G401 (cell line): Measurements from ENCODE around the gene ZNF516. TPM values are rescaled to one million over a fixed set of nuclear protein-coding genes. Genes with fewer than 3 reads are reported as not detected.

Experiments
- DNase-seq: peaks from one replicate; pipeline ENCODE4 v3.0.0-alpha.2; 2015; ENCODE audit warnings: low spot score
- in situ Hi-C: cut with HindIII; loops from 2 replicates; pipeline ENCODE4 v1.10.0; 2016; ENCODE audit warnings: low sequenced_read_pairs, mixed read lengths
- total RNA-seq: library from RNA; depleted of rRNA; stranded (reverse); fragments of >200 nt; shearing (Covaris generic); gene quantifications from 2 replicates; pipeline ENCODE4 v1.2.3, GENCODE V29; 2014

ZNF516 gene
- total RNA-seq, 1 experiment from 2014 or later: 9.6 TPM

GRCh38 chr18:76432274-76432755, 62.7 kb downstream of the ZNF516 start:
- in situ Hi-C loops: no loop called here
- DNase-seq: no peak

GRCh38 chr18:76431437-76432273, 63.4 kb downstream of the ZNF516 start:
- DNase-seq: no peak
- in situ Hi-C loops: no loop called here

- DNase-seq: no peak
- in situ Hi-C loops: no loop called here
Measured at GRCh38 chr18:76430636-76431035, 64.4 kb downstream of the ZNF516 start.

- in situ Hi-C loops: no loop called here
- no peak for DNase-seq
Measured at GRCh38 chr18:76429262-76430126, 65.5 kb downstream of the ZNF516 start.

- no peak for DNase-seq
- in situ Hi-C loops: no loop called here
Measured at GRCh38 chr18:76428396-76429261, 66.4 kb downstream of the ZNF516 start.

- DNase-seq: no peak
- in situ Hi-C loops: no loop called here
Measured at GRCh38 chr18:76426737-76427305, 68.2 kb downstream of the ZNF516 start.

- in situ Hi-C loops: no loop called here
- no peak for DNase-seq
Measured at GRCh38 chr18:76425146-76426131, 69.6 kb downstream of the ZNF516 start.

GRCh38 chr18:76422838-76423237, 72.2 kb downstream of the ZNF516 start:
- in situ Hi-C loops: no loop called here
- no peak for DNase-seq

GRCh38 chr18:76422121-76422520, 72.9 kb downstream of the ZNF516 start:
- in situ Hi-C loops: no loop called here

GRCh38 chr18:76421685-76422078, 73.4 kb downstream of the ZNF516 start:
- in situ Hi-C loops: no loop called here
- DNase-seq: no peak

More at GRCh38 chr18:76422121-76422520, 72.9 kb downstream of the ZNF516 start:
- no peak for DNase-seq

GRCh38 chr18:76420898-76421684, 74.0 kb downstream of the ZNF516 start:
- in situ Hi-C loops: no loop called here

GRCh38 chr18:76419811-76420210, 75.2 kb downstream of the ZNF516 start:
- in situ Hi-C loops: no loop called here
- no peak for DNase-seq

More at GRCh38 chr18:76420898-76421684, 74.0 kb downstream of the ZNF516 start:
- no peak for DNase-seq

- in situ Hi-C loops: no loop called here
Measured at GRCh38 chr18:76416911-76417310, 78.1 kb downstream of the ZNF516 start.

GRCh38 chr18:76414936-76415621, 80.0 kb downstream of the ZNF516 start:
- DNase-seq: no peak
- in situ Hi-C loops: no loop called here

More at GRCh38 chr18:76416911-76417310, 78.1 kb downstream of the ZNF516 start:
- DNase-seq: no peak

- in situ Hi-C loops: no loop called here
- DNase-seq: no peak
Measured at GRCh38 chr18:76412818-76413565, 82.0 kb downstream of the ZNF516 start.
